A549 (cell line): ENCODE measurements around the gene NPRL2. TPM values are rescaled to one million over a fixed set of nuclear protein-coding genes. Genes with fewer than 3 reads are reported as not detected.

Source experiments
- ATAC-seq, 2 experiments: fragments of 200-7000 bp in 1 of 2; fragments of >200 bp in 1 of 2; cut with Nextera tagmentation in 1 of 2; cut with Tn5 transposase in 1 of 2; 3 replicates each; pipeline versions ENCODE4 v1.8.0 to v1.9.1; 2018 to 2020; ENCODE audit warnings: mild to moderate bottlenecking in 1 of 2, moderate library complexity in 1 of 2
- CTCF ChIA-PET: fragments of 300-600 bp; sonication (Branson Sonifier 250); formaldehyde crosslinking; extraction: SDS; loops from one replicate; lab custom pipeline; 2021; ENCODE audit warnings: antibody characterized with exemption, inconsistent platforms; lab: Yijun Ruan, JAX
- POLR2A ChIA-PET: fragments of 350-600 bp; formaldehyde crosslinking; extraction: SDS; loops from one replicate; lab custom pipeline; 2021; ENCODE audit warnings: antibody characterized with exemption, inconsistent platforms; lab: Yijun Ruan, JAX
- DNase-seq, 2 experiments: peaks; one replicate each; pipeline versions ENCODE4 v3.0.0 to v3.0.0-alpha.2; 2011 to 2016; ENCODE audit warnings: low read depth in 1 of 2, low spot score in 1 of 2
- FAIRE-seq: peaks from 2 replicates; lab custom pipeline; 2011; peaks lifted over from hg19 to GRCh38; lab: Jason Lieb, UNC
- H3K27ac ChIP-seq, 2 experiments: fragments of >200 bp; sonication (Bioruptor Twin); formaldehyde crosslinking; 3 replicates each; pipeline ENCODE4 v1.5.1; 2016 to 2017
- H3K4me1 ChIP-seq: fragments of >200 bp; sonication (Bioruptor Twin); formaldehyde crosslinking; 3 replicates; pipeline ENCODE4 v1.6.1; 2016
- H3K4me2 ChIP-seq: fragments of >200 bp; sonication (Bioruptor Twin); formaldehyde crosslinking; 3 replicates; pipeline ENCODE4 v1.6.1; 2016
- H3K4me3 ChIP-seq: fragments of >200 bp; sonication (Bioruptor Twin); formaldehyde crosslinking; 3 replicates; pipeline ENCODE4 v1.5.1; 2016
- H3K9me3 ChIP-seq: fragments of >200 bp; sonication (Bioruptor Twin); formaldehyde crosslinking; 3 replicates; pipeline ENCODE4 v1.6.1; 2016
- BCL3 ChIP-seq: fragments of >200 bp; sonication (Bioruptor Twin); formaldehyde crosslinking; IDR thresholded peaks from 3 replicates; pipeline ENCODE4 v1.6.1; 2016
- EHMT2 ChIP-seq: fragments of 200-600 bp; sonication (generic); IDR thresholded peaks from 2 replicates; pipeline ENCODE4 v1.6.1; 2016; ENCODE audit warnings: antibody characterized with exemption, low read depth, mild to moderate bottlenecking, moderate library complexity
- EP300 ChIP-seq, 2 experiments: fragments of >200 bp; sonication (Bioruptor Twin); formaldehyde crosslinking; IDR thresholded peaks; 2 replicates in 1 of 2; 3 replicates in 1 of 2; pipeline ENCODE4 v1.6.1; 2016 to 2017
- ESRRA ChIP-seq: fragments of 150-350 bp; IDR thresholded peaks from 2 replicates; pipeline ENCODE4 v1.6.1; 2014; ENCODE audit warnings: mild to moderate bottlenecking, low read length, borderline replicate concordance
- HDAC2 ChIP-seq: fragments of 200-600 bp; sonication (generic); IDR thresholded peaks from 2 replicates; pipeline ENCODE4 v1.6.1; 2016
- HES2 ChIP-seq: fragments of >200 bp; sonication (Bioruptor Twin); formaldehyde crosslinking; IDR thresholded peaks from 2 replicates; pipeline ENCODE4 v1.6.1; 2016
- HEYL ChIP-seq: fragments of 250-450 bp; sonication (Bioruptor Pico); IDR thresholded peaks from 2 replicates; pipeline ENCODE4 v1.8.0; 2021; ENCODE audit warnings: mild to moderate bottlenecking, moderate library complexity
- HOXA7 ChIP-seq: fragments of 250-450 bp; sonication (Bioruptor Pico); IDR thresholded peaks from 2 replicates; pipeline ENCODE4 v1.5.0; 2020; ENCODE audit warnings: mild to moderate bottlenecking, moderate library complexity
- HOXB5 ChIP-seq: fragments of 250-450 bp; sonication (Bioruptor Pico); IDR thresholded peaks from 2 replicates; pipeline ENCODE4 v1.5.0; 2020; ENCODE audit warnings: mild to moderate bottlenecking, moderate library complexity
- JUN ChIP-seq, 2 experiments: fragments of >200 bp; sonication (Bioruptor Twin); formaldehyde crosslinking; IDR thresholded peaks; 2 replicates in 1 of 2; 3 replicates in 1 of 2; pipeline ENCODE4 v1.6.1; 2016 to 2017
- JUNB ChIP-seq: fragments of >200 bp; sonication (Bioruptor Twin); formaldehyde crosslinking; IDR thresholded peaks from 2 replicates; pipeline ENCODE4 v1.6.1; 2016
- KDM1A ChIP-seq: fragments of 200-600 bp; sonication (generic); IDR thresholded peaks from 2 replicates; pipeline ENCODE4 v1.6.1; 2016; ENCODE audit warnings: low read depth, mild to moderate bottlenecking
- MAX ChIP-seq: IDR thresholded peaks from 2 replicates; pipeline ENCODE4 v1.6.1; 2012
- MYC ChIP-seq: IDR thresholded peaks from 2 replicates; pipeline ENCODE4 v1.6.1; 2012; ENCODE audit warnings: mild to moderate bottlenecking, inconsistent platforms, low read length, improper control_type of control experiment, borderline replicate concordance
- NPAS2 ChIP-seq: fragments of 250-450 bp; sonication (Bioruptor Pico); IDR thresholded peaks from 2 replicates; pipeline ENCODE4 v1.8.0; 2022; ENCODE audit warnings: mild to moderate bottlenecking, moderate library complexity, borderline replicate concordance
- NR3C1 ChIP-seq: fragments of >200 bp; sonication (Bioruptor Twin); formaldehyde crosslinking; IDR thresholded peaks from 3 replicates; pipeline ENCODE4 v1.6.1; 2017
- PHF8 ChIP-seq: fragments of 200-600 bp; sonication (generic); IDR thresholded peaks from 2 replicates; pipeline ENCODE4 v1.6.1; 2016; ENCODE audit warnings: low read depth, mild to moderate bottlenecking, antibody characterized with exemption, moderate library complexity, borderline replicate concordance
- POLR2A ChIP-seq: IDR thresholded peaks from 2 replicates; pipeline ENCODE4 v1.6.1; 2012; ENCODE audit warnings: mild to moderate bottlenecking, low read length
- RAD21 ChIP-seq, 2 experiments: fragments of >200 bp in 1 of 2; sonication (Bioruptor Twin) in 1 of 2; formaldehyde crosslinking in 1 of 2; IDR thresholded peaks in 1 of 2; conservative IDR thresholded peaks in 1 of 2; 2 replicates in 1 of 2; 3 replicates in 1 of 2; pipeline ENCODE4 v1.6.1; 2012 to 2018; ENCODE audit warnings: inconsistent platforms in 1 of 2
- RCOR1 ChIP-seq: fragments of 150-350 bp; IDR thresholded peaks from 2 replicates; pipeline ENCODE4 v1.6.1; 2014; ENCODE audit warnings: antibody characterized with exemption, low read length, low read depth
- RFX5 ChIP-seq: fragments of 450-650 bp; IDR thresholded peaks from 2 replicates; pipeline ENCODE4 v1.7.1; 2014; ENCODE audit warnings: antibody characterized with exemption, mild to moderate bottlenecking, moderate library complexity
- RNF2 ChIP-seq: fragments of 200-600 bp; sonication (generic); IDR thresholded peaks from 2 replicates; pipeline ENCODE4 v1.6.1; 2016; ENCODE audit warnings: low read depth, mild to moderate bottlenecking, antibody characterized with exemption, moderate library complexity, borderline replicate concordance
- TFCP2L1 ChIP-seq: fragments of 250-450 bp; sonication (Bioruptor Pico); IDR thresholded peaks from 2 replicates; pipeline ENCODE4 v1.5.0; 2021; ENCODE audit warnings: mild to moderate bottlenecking
- ZC3H11A ChIP-seq: fragments of 450-650 bp; IDR thresholded peaks from 2 replicates; pipeline ENCODE4 v1.6.1; 2014; ENCODE audit warnings: antibody characterized with exemption, mild to moderate bottlenecking
- ZSCAN20 ChIP-seq: fragments of 250-450 bp; sonication (Bioruptor Pico); IDR thresholded peaks from 2 replicates; pipeline ENCODE4 v1.8.0; 2022; ENCODE audit warnings: mild to moderate bottlenecking, moderate library complexity
- WGBS: methylation state at CpG from one replicate; pipeline ENCODE4 v1.1.6; 2017; ENCODE audit errors: missing lambda C conversion rate; 5-methylcytosine and 5-hydroxymethylcytosine counted together
- polyA plus RNA-seq, 4 experiments: library from polyadenylated mRNA; depleted of rRNA in 3 of 4; stranded (reverse); fragments of >200 nt; fragmentation: RNase III in 1 of 4; extraction: RNeasy Plus Mini Kit Qiagen cat#74134 plus additional on column Dnase treatment in 1 of 4; gene quantifications; 2 replicates in 3 of 4; 3 replicates in 1 of 4; pipeline ENCODE4 v1.2.3, GENCODE V29; 2011 to 2017
- TF ChIP-seq, protein P1 (sequence below): fragments of 200-600 bp; sonication (generic); IDR thresholded peaks from 2 replicates; pipeline ENCODE4 v1.6.1; 2016; ENCODE audit warnings: antibody characterized with exemption, mild to moderate bottlenecking, moderate library complexity
- TF ChIP-seq, protein P2 (sequence below): fragments of 450-650 bp; IDR thresholded peaks from 2 replicates; pipeline ENCODE4 v1.6.1; 2014; ENCODE audit warnings: antibody characterized with exemption

Gene NPRL2
- polyA plus RNA-seq, 2 of the 4 experiments (the other 2 are of a cell fraction), result 19.5 to 19.9 TPM

DNA sequence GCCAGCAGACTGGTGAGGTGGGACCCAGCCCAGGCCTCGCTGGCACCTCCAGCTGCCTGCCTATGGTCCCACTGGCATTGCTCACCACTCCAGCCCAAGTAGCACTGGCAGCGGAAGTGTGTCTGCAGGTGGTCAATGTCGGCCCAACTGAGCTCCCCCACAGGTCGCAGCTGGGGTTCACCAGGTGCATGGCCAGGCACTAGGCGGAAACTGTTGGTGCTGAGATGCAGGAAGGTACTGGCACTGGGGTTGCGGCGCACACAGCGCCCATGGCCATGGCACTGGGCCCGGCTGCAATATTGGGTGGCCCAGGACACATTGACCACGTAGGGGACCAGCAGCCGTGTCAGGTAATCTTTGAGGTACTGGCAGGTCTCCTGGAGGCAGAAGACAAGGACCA lies 32.4 kb downstream of the NPRL2 start:
- POLR2A ChIA-PET, result no interaction called here
- Histone ChIP-seq H3K9me3 (no peaks in the 10 kb centered on the region), H3K4me3 (no peak overlapping the region), H3K4me1 (peaks cover 31% of the 10 kb centered on the region), H3K27ac (no peak overlapping the region; a peak in 1 of 6 replicates), H3K4me2 (no peak overlapping the region; the same call in 2 of the 3 replicates)
- DNase-seq, result no peak
- 89% methylated on average over 5 of the region's 11 CpGs for WGBS
- no peak for TF ChIP-seq KDM1A
- no peak for TF ChIP-seq HES2
- no peak for TF ChIP-seq BCL3
- TF ChIP-seq, protein P1, sequence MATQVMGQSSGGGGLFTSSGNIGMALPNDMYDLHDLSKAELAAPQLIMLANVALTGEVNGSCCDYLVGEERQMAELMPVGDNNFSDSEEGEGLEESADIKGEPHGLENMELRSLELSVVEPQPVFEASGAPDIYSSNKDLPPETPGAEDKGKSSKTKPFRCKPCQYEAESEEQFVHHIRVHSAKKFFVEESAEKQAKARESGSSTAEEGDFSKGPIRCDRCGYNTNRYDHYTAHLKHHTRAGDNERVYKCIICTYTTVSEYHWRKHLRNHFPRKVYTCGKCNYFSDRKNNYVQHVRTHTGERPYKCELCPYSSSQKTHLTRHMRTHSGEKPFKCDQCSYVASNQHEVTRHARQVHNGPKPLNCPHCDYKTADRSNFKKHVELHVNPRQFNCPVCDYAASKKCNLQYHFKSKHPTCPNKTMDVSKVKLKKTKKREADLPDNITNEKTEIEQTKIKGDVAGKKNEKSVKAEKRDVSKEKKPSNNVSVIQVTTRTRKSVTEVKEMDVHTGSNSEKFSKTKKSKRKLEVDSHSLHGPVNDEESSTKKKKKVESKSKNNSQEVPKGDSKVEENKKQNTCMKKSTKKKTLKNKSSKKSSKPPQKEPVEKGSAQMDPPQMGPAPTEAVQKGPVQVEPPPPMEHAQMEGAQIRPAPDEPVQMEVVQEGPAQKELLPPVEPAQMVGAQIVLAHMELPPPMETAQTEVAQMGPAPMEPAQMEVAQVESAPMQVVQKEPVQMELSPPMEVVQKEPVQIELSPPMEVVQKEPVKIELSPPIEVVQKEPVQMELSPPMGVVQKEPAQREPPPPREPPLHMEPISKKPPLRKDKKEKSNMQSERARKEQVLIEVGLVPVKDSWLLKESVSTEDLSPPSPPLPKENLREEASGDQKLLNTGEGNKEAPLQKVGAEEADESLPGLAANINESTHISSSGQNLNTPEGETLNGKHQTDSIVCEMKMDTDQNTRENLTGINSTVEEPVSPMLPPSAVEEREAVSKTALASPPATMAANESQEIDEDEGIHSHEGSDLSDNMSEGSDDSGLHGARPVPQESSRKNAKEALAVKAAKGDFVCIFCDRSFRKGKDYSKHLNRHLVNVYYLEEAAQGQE, result no peak
- TF ChIP-seq JUNB, result no peak
- no peak for TF ChIP-seq HDAC2
- no peak for TF ChIP-seq ZSCAN20 (CRISPR knock-in tag)
- TF ChIP-seq EP300 (IDR thresholded peaks at IDR 0.05), result no peak
- TF ChIP-seq RAD21 (conservative IDR thresholded peaks at IDR 0.05 in 1 of 2, IDR thresholded peaks at IDR 0.05 in 1 of 2), result no peak
- no peak for FAIRE-seq
- ATAC-seq, result no peak
- CTCF ChIA-PET, result interaction anchor here (0.8 to 5.0 kb wide), 5 partner anchors 10 to 92 kb away, joined by 3 to 21 read pairs (median 5); partner anchors contain the start of genes HYAL3, IFRD2, NAA80 and TUSC2

- ATAC-seq (no peak), FAIRE-seq (no peak), DNase-seq (no peak)
- H3K4me3 ChIP-seq, result no peak overlapping the region
- TF ChIP-seq HOXA7 (CRISPR knock-in tag) (no peak), RCOR1 (no peak), RFX5 (no peak), ESRRA (no peak), HOXB5 (CRISPR knock-in tag) (no peak), NPAS2 (no peak), RNF2 (no peak), MYC (no peak), PHF8 (no peak), POLR2A (no peak), NR3C1 (no peak), ZC3H11A (no peak), HEYL (CRISPR knock-in tag) (no peak), JUN (IDR thresholded peaks at IDR 0.05) (no peak), MAX (no peak), RAD21 (conservative IDR thresholded peaks at IDR 0.05 in 1 of 2, IDR thresholded peaks at IDR 0.05 in 1 of 2) (no peak), EHMT2 (no peak), TFCP2L1 (CRISPR knock-in tag) (no peak), BCL3 (no peak)
- TF ChIP-seq, protein P2, sequence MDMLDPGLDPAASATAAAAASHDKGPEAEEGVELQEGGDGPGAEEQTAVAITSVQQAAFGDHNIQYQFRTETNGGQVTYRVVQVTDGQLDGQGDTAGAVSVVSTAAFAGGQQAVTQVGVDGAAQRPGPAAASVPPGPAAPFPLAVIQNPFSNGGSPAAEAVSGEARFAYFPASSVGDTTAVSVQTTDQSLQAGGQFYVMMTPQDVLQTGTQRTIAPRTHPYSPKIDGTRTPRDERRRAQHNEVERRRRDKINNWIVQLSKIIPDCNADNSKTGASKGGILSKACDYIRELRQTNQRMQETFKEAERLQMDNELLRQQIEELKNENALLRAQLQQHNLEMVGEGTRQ, result no peak
- CTCF ChIA-PET, result interaction anchor here (2.3 kb wide), 1 partner anchor 11 kb away, joined by 8 read pairs; the partner anchor contains the start of gene TUSC2
- peak overlapping the region; percentile 66 for H3K4me2 ChIP-seq
- peaks cover 31% of the 10 kb centered on the region for H3K4me1 ChIP-seq
- 56% methylated on average over 5 of the region's 6 CpGs for WGBS
- H3K27ac ChIP-seq, result peak overlapping the region; percentile 39 to 78; a peak in 4 of 6 replicates
- no peaks in the 10 kb centered on the region for H3K9me3 ChIP-seq
- POLR2A ChIA-PET, result interaction anchor here (1.3 kb wide), 1 partner anchor 20 kb away, joined by 4 read pairs; no protein-coding TSS in a partner anchor
Measured at GRCh38 chr3:50317300-50317699, 33.3 kb downstream of the NPRL2 start.
